GM10847 (cell line): ENCODE measurements around the gene RIN1.
A peak's percentile ranks its signal among the peaks of the same experiment; 100 is the strongest.

Source experiments
- POLR2A ChIP-seq: IDR thresholded peaks from 2 replicates; pipeline ENCODE4 v1.6.1; 2011; ENCODE audit not compliant: insufficient read length; ENCODE audit errors: extremely low read depth

RIN1 gene

DNA sequence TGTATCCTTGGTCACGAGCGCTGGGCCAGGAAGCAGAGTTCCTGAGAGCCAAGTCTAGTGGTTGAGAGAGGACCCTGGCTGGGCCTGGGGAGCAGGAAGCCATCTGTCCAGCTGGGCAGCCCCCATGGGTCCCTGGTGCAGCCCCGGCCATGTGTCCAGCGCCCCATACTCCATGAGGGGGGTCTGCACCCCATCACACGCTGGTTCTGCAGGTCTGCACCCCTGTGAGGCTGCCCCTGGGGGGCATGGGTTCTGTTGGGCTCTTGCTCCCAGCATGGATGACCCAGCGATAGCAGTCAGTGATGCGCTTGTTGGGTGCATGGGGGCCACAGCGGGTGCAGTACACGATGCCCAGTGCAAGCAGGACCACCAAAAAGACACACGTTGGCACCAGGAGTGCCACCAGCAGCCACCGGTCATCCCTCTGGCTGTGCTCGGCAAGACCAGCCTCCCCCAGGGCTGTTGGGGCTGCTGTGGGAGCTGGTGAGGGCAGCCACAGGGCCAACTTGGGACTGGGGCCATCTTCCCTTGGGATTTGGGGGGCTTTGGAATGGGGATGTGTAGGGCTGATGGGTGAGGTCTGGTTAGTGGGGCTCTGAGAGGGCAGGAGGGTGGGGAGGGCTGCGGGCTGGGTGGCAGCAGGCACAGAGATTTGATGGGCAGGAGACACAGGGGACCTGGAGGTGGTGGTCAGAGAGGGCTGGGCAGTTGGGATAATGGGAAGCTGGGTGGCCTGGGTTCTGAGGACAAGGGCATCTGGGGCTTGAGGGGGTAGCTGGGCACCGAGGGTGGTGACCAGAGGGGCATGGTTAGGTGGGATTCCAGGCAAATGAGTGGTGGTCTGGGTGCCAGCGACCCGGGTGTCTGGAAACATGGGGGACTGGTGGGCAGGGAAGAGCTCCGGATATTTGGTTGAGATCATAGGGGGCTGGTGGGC, 21.4 kb downstream of the RIN1 start:
- no peak for TF ChIP-seq POLR2A

DNA sequence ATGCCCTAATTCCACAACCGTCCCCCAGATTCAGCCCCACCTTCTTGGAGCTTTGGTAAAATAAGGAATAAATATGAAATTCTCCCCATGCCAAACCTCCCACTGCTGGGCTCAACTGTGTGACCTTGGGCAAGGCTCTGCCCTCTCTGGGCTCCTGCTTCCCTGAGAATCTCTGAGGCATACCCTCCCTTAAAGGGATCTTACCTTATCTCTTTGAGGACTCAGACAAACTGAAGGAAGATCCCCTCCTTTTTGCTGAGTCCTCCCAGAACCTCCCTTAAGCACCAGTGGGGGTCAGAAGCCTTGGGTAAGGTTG, 22.1 kb downstream of the RIN1 start:
- TF ChIP-seq POLR2A, result no peak

DNA sequence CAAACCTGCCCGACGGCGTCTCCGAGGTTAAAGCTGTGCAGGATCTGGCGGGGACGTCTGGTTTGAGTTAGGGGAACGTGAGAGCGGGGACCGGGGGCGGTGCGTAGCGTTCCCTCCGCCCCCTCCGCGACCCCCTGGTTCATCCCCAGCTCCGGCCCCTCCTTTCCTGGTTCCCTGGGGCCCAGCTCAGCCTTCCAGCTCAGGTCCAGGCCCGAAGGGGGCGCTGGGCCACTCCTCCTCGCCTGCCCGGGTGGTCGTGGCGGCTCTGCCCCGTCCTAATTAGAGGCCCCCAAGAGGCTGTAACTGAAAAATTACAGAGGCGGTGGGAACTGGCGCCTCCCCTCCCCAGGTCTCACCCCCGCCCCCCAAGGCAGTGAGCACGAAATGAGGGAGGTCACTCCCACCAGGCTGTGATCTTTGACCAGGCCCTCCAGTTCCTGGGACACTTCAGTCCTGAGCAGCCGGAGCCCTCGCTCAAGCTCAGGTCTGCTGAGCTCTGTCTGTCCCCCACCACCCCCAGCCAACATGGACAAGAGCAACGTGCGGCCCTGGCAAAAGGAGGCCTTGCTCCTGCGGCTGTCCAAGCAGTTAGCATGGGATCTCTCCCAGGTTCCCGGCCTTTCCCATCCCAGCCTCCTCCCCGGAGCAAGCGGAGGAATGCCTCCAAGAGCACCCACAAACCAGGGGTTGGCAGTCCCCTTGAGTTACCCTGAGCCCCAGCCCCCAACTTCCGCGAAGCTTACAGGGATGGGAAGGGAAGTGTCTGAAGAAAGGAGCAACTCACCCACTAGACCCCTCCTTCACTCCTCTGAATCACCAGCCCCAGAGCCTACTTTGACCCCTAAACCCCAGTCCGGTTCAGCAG, 22.7 kb downstream of the RIN1 start:
- TF ChIP-seq POLR2A, result no peak

DNA sequence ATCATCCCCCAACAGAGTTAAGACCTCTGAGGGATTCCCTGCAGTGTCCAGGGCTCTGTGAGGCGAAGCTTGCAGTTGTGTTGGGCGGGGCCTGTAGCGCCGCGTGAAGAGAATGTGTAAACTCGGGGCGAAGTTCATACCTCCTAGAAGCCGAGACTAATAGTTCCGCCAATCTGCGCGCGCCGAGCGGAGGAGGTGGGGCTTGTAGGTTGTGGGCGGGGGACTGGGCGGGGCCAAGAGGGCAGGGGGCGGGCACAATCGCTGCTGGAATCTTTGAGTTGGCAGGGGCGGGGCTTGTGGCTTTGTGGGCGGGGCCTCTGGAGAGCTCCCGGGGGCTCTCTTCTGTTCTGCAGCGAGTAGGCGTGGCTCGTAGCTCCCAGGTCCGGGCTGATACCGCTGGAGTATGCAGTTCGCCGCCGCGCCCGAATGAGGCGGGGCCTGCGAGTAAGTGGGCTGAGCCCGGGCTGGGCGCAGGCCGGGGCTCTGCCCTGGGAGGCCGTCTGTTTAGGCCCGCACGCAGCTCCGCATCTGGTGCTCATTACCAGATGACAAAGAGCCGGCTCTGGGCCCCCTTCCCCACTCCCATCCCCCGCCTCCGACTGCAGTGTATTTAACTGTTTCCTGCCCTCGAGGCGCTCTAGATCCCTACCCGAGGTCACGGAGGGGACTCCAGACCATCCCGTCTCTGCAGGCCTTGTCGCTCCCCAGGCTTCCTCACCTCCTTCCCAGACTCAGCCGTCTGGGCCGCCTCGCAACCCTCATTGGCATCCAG, 23.5 kb downstream of the RIN1 start:
- TF ChIP-seq POLR2A, result peak; percentile 27

DNA sequence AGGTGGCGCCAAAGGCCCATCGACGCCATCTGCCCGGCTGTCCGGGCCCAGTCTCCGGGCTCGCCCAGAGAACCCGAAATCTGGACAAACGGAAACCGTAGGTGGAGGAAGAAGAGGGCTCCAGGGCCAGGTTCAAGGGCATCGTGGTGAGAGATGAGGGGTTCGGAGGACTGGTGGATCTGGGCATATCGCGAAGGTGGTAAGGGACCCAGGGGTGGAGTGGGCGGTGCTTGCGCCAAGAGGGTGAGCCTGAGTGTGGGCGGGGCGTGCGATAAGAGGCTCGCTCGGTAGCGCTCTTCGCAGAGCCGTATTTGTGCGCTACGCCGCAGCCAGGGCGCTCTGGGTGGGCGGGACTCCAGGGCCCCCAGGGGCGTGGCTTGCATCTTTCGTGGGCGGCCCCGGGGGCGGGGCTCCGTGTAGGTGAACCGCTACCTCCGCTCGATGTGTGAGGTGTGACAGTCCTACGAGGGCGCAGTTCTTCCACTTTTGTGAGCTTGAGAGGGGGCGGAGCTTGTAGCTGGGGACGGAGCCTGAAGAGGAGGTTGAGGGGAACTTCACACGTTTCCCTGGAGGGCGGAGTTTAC, 24.2 kb downstream of the RIN1 start:
- peak; percentile 21 for TF ChIP-seq POLR2A

DNA sequence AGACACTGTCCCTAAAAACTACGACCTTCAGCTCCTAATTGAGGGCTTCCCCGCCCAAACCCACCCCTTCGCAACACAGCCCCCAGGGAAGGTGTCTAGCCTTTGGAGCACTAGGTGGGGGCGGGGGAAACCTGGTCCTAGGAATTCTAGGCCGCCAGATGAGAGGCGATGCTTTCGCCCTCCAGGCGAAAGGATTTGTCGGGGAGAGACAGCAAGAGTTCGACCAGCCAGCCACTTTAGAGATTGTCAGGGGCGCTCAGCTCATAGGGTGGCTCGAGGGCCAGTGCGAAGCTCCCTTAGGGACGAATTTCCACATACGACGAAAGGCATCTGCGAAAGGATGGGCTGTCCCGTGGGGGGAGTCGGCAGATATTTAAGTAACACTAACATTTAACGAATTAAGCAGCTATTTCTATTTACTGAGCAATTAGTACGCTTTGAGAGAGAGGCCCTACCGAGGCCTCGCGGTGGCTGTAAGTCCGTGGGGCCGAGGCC, 24.7 kb downstream of the RIN1 start:
- TF ChIP-seq POLR2A, result no peak

DNA sequence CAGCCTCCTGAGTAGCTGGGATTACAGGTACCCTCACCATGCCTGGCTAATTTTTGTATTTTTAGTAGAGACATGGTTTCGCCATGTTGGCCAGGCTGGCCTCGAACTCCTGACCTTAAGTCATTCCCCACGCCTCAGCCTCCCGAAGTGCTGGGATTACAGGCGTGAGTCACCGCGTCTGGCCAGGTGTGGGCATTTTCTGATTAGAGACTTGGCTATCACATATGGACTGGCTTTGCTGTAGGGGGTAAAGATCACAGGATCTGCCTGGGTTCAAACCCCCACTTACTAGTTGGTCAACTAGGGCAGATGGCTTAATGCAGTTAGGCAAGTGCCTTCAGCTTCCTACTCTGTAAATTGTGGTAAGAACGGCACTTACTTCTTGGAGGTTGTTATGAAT, 25.9 kb downstream of the RIN1 start:
- TF ChIP-seq POLR2A, result no peak

DNA sequence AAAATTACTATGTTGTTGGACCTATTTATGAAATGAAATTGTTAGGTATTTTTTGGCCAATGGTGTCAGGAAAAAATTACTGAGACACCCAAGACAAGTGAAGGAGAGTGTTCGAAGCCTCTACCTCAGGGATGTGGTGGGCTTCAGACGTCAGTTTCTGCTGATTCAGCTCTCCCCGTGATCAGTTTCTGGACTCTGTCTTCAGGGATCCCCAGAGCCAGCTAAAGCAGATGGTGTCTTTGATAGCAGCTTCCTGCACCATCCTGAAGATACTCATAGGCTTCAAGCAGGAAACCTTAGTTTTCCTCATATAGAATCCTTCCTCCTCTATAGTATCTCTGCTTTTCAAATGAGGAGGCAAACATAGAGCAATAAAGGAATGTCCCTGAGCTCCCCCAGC, 26.8 kb downstream of the RIN1 start:
- TF ChIP-seq POLR2A, result no peak

DNA sequence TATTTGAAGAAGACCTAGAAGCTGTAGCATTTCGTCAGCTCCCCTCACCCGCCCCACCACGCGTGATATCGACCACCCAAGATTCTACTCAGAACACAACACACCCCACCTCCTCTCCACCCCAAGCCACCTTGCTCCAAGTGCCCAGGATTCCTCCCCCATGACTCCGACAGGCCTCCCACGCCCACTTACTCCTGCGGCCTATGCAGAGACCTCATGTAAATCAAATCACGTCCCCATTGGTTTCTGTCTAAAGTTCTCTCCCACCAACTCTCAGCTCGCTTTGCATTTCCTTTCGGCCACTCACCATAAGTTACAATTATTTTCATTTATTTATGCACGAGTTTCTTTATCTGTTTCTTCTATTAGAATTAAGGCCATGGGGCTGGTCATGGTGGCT, 33.6 kb downstream of the RIN1 start:
- TF ChIP-seq POLR2A, result no peak

DNA sequence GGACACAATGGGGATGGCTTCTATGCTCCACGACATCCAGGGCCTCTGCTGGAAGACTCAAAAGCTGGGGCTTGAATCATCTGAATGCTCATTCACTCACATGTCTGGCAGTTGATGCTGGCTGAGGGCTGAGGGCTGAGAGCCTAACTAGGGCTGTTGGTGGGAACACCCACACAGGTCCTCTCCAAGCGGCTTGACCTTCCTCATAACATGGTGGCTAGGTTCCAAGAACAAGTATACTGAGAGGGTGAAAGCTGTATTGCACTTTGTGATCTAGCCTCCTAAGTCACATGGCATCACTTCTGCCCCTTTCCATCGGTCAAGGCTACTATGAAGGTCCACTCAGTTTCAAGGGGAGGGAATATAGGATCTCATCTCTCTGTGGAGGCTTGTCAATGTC, 37.0 kb downstream of the RIN1 start:
- TF ChIP-seq POLR2A, result no peak

DNA sequence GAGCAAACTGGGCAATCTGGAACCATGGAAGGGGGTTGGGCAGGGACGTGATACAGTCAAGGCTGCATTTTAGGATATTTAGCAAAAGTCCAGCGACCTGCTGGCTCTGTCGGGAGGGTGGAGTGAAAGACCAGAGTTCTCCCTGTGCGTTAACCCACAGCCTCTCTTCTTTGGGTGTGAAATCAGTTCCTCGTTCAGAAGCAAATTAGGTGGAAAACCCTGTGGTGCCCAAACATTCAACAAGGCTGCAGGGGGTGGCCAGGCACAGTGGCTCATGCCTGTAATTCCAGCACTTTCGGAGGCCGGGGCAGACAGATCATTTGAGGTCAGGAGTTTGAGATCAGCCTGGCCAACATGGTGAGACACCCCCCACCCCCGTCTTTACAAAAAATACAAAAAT, 38.6 kb downstream of the RIN1 start:
- no peak for TF ChIP-seq POLR2A

DNA sequence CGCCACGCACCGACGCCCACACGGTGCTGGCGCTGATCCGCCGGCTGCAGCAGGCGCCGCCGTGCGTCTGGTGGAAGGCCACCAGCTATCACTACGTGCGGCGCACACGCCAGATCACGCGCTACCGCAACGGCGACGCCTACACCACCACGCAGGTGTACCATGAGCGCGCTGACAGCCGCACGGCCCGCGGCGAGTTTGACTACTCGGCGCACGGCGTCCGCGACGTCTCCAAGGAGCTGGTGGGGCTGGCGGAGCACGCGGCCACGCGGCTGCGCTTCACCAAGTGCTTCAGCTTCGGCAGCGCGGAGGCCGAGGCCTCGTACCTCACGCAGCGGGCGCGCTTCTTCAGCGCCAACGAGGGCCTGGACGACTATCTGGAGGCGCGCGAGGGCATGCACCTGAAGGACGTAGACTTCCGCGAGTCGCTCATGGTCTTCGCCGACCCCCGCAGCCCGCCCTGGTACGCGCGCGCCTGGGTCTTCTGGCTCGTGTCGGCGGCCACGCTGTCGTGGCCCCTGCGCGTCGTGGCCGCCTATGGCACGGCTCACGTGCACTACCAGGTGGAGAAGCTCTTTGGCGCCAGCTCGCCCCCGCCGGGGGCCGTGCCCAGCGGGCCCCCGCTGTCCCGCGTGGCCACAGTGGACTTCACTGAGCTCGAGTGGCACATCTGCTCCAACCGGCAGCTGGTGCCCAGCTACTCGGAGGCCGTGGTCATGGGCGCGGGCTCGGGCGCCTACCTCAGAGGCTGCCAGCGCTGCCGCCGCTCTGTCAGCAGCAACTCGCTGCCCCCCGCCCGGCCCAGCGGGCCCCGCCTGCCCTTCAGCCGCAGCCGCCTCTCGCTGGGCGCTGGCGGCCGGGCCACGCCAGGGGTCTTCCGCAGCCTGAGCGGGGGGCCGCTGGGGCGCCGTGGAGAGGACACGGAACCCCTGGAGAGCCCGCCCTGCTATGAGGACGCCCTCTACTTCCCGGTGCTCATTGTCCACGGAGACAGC, 41.3 kb downstream of the RIN1 start:
- TF ChIP-seq POLR2A, result no peak

DNA sequence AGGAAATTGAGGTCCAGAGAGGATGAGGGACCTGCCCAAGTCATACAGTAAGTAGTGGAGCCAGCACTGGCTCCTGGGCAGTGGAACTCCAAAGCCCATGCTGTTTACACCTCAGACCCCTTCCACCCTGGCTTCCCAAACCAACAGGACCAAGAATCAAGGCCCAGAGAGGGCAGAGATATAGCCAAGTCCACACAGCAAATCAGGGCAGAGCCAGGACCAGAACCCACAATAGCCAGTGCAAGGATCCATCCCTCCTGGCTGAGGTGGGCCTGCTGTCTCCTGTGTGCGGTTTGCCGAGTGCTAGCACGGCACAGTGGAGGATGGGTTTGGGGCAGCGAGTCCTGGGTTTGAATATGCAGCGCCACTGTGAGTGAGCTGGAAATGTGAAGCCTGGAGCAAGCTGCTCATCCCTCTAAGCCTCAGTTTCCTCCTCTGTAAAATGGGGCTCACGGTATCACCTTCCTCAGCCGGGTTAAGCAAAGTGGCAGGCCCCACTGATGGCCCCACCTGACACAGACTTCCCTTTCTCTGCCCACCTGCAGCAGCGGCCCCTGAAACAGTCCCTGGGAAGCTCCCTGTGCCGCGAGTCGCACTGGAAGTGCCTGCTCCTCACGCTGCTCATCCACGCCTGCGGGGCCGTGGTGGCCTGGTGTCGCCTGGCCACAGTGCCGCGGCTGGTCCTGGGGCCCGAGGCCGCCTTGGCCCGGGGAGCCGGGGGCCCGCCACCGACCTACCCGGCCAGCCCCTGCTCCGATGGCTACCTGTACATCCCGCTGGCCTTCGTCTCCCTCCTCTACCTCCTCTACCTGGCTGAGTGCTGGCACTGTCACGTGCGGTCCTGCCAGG, 42.2 kb downstream of the RIN1 start:
- no peak for TF ChIP-seq POLR2A
